Measurements from ENCODE around the gene SF3B6. TPM values are rescaled to one million over a fixed set of nuclear protein-coding genes. Genes with fewer than 3 reads are reported as not detected.

The SF3B6 gene
- total RNA-seq, 4 donors from 2014 or later: 86.9 to 121 (median 113) TPM

- H3K36me3 ChIP-seq: peaks cover 0 to 3% (median 0%) of the 10 kb centered on the region in 4 donors
- TF ChIP-seq EP300 (IDR thresholded peaks at IDR 0.05) (no peak), POLR2AphosphoS5 (IDR thresholded peaks at IDR 0.05) (no peak)
- peak overlapping the region; percentile 92 to 96 (median 94) for H3K27ac ChIP-seq (replicated peaks in 1 of 4)
- 11% methylated on average over 14 of the region's 15 CpGs for WGBS
- H3K27me3 ChIP-seq: no peaks in the 10 kb centered on the region
- peaks cover 19 to 27% (median 20%) of the 10 kb centered on the region in 4 donors for H3K4me1 ChIP-seq
- intact Hi-C loops (cut with DNase I): no loop called here
- no peaks in the 10 kb centered on the region for H3K9me3 ChIP-seq
- DNase-seq (ENCODE audit: extremely low spot score): no peak
- H3K4me3 ChIP-seq: peak overlapping the region; percentile 75 to 85 (median 80)
Observed at GRCh38 chr2:24122366-24123194, 46.5 kb upstream of the SF3B6 start.

- no peak for DNase-seq (ENCODE audit: extremely low spot score)
- no peak overlapping the region for H3K27ac ChIP-seq (replicated peaks in 1 of 4)
- H3K4me1 ChIP-seq: peaks cover 19 to 27% (median 20%) of the 10 kb centered on the region in 4 donors
- H3K4me3 ChIP-seq: no peak overlapping the region
- intact Hi-C loops (cut with DNase I): no loop called here
- peaks cover 0 to 3% (median 0%) of the 10 kb centered on the region in 4 donors for H3K36me3 ChIP-seq
- 81% methylated on average over 4 of the region's 4 CpGs for WGBS
- no peaks in the 10 kb centered on the region for H3K27me3 ChIP-seq
- TF ChIP-seq EP300 (IDR thresholded peaks at IDR 0.05) (no peak), POLR2A (IDR thresholded peaks at IDR 0.05; ENCODE audit: low read depth) (no peak), CTCF (IDR thresholded peaks at IDR 0.05) (no peak), POLR2AphosphoS5 (IDR thresholded peaks at IDR 0.05) (no peak)
- H3K9me3 ChIP-seq: no peaks in the 10 kb centered on the region
Observed at GRCh38 chr2:24121469-24121868, 45.3 kb upstream of the SF3B6 start.

- Histone ChIP-seq H3K36me3 (peaks cover 0 to 3% (median 0%) of the 10 kb centered on the region in 4 donors), H3K4me3 (no peak overlapping the region), H3K4me1 (peaks cover 19 to 27% (median 20%) of the 10 kb centered on the region in 4 donors), H3K27ac (replicated peaks in 1 of 4) (no peak overlapping the region), H3K9me3 (no peaks in the 10 kb centered on the region), H3K27me3 (no peaks in the 10 kb centered on the region)
- no peak for TF ChIP-seq EP300 (IDR thresholded peaks at IDR 0.05)
- no peak for TF ChIP-seq POLR2A (IDR thresholded peaks at IDR 0.05; ENCODE audit: low read depth)
- no peak for TF ChIP-seq POLR2AphosphoS5 (IDR thresholded peaks at IDR 0.05)
- TF ChIP-seq CTCF (IDR thresholded peaks at IDR 0.05): no peak
- intact Hi-C loops (cut with DNase I): no loop called here
- no peak for DNase-seq (ENCODE audit: extremely low spot score)
- 69% methylated on average over 5 of the region's 5 CpGs for WGBS
Observed at GRCh38 chr2:24121066-24121465, 44.9 kb upstream of the SF3B6 start.

GRCh38 chr2:24117902-24118301 is 41.8 kb upstream of the SF3B6 start:
- peaks cover 0 to 16% (median 0%) of the 10 kb centered on the region in 4 donors for H3K36me3 ChIP-seq
- no peak overlapping the region for H3K4me3 ChIP-seq
- intact Hi-C loops (cut with DNase I): no loop called here
- WGBS: 86% methylated on average over 1 of the region's 1 CpG
- peaks cover 5 to 7% (median 7%) of the 10 kb centered on the region in 4 donors for H3K4me1 ChIP-seq
- H3K27me3 ChIP-seq: no peaks in the 10 kb centered on the region
- H3K27ac ChIP-seq (replicated peaks in 1 of 4): no peak overlapping the region
- no peak for TF ChIP-seq POLR2AphosphoS5 (IDR thresholded peaks at IDR 0.05)
- TF ChIP-seq CTCF (IDR thresholded peaks at IDR 0.05): no peak
- no peak for TF ChIP-seq EP300 (IDR thresholded peaks at IDR 0.05)
- no peak for TF ChIP-seq POLR2A (IDR thresholded peaks at IDR 0.05; ENCODE audit: low read depth)
- no peaks in the 10 kb centered on the region for H3K9me3 ChIP-seq
- DNase-seq (ENCODE audit: extremely low spot score): no peak

- Histone ChIP-seq H3K27me3 (no peaks in the 10 kb centered on the region), H3K36me3 (peaks cover 0 to 16% (median 0%) of the 10 kb centered on the region in 4 donors), H3K27ac (replicated peaks in 1 of 4) (no peak overlapping the region), H3K4me1 (no peaks in the 10 kb centered on the region), H3K4me3 (no peak overlapping the region), H3K9me3 (no peaks in the 10 kb centered on the region)
- WGBS: 93% methylated on average over 1 of the region's 2 CpGs
- no peak for DNase-seq (ENCODE audit: extremely low spot score)
- TF ChIP-seq POLR2AphosphoS5 (IDR thresholded peaks at IDR 0.05): no peak
- intact Hi-C loops (cut with DNase I): no loop called here
Observed at GRCh38 chr2:24115057-24115456, 38.9 kb upstream of the SF3B6 start.
